ENCODE results near the gene EIF4A2. TPM values are rescaled to one million over a fixed set of nuclear protein-coding genes. Genes with fewer than 3 reads are reported as not detected.

EIF4A2 gene
- total and polyA plus RNA-seq, 9 of the 15 experiments (the other 6 are each of a cell fraction or from before 2014, with no cell fraction given) = 307 to 754 (median 435) TPM

- Histone ChIP-seq H3K79me2 (ENCODE audit: control insufficient read depth, insufficient read depth, low read length) (no peaks in the 10 kb centered on the region), H3K4me3 (no peak overlapping the region), H3K4me2 (ENCODE audit: insufficient read depth, low read length) (no peak overlapping the region), H3K9me3 (replicated peaks; ENCODE audit: control insufficient read depth, insufficient read depth, low read depth, low read length) (no peaks in the 10 kb centered on the region), H3K27ac (ENCODE audit: extremely low read depth, low read depth, low read length) (no peak overlapping the region), H3K36me3 (ENCODE audit: control insufficient read depth, insufficient read depth, low read length) (no peaks in the 10 kb centered on the region), H3K27me3 (ENCODE audit: control insufficient read depth in 2 of 2, insufficient read depth in 2 of 2, low read length in 2 of 2) (peaks cover 0 to 10% of the 10 kb centered on the region in 2 experiments; a peak in 2 of 5 replicates), H3K9ac (ENCODE audit: insufficient read depth in 1 of 2, low read depth in 2 of 2, low read length in 2 of 2) (no peak overlapping the region), H3K9me1 (ENCODE audit: control insufficient read depth, insufficient read depth, low read length) (no peaks in the 10 kb centered on the region), H3K4me1 (replicated peaks in 1 of 2; ENCODE audit: control insufficient read depth in 2 of 2, insufficient read depth in 2 of 2, low read length in 2 of 2) (peaks cover 0 to 13% of the 10 kb centered on the region in 2 experiments; a peak in 2 of 5 replicates), H2AFZ (ENCODE audit: low read depth, low read length) (no peak overlapping the region), H4K20me1 (replicated peaks; ENCODE audit: control insufficient read depth, insufficient read depth, low read length) (no peaks in the 10 kb centered on the region)
- no peak for TF ChIP-seq ILF3 (IDR thresholded peaks at IDR 0.05; ENCODE audit: borderline replicate concordance)
- TF ChIP-seq FOXA1 (IDR thresholded peaks at IDR 0.05; ENCODE audit: borderline replicate concordance) = no peak
- no peak for TF ChIP-seq DACH1 (IDR thresholded peaks at IDR 0.05; ENCODE audit: partially characterized antibody)
- TF ChIP-seq SAFB2 (IDR thresholded peaks at IDR 0.05; ENCODE audit: borderline replicate concordance, low read depth, low read length, severe bottlenecking) = no peak
- peak; percentile 30; the same call in 1 of the 2 replicates for TF ChIP-seq ZBTB33 (CRISPR knock-in tag; IDR thresholded peaks at IDR 0.05)
- TF ChIP-seq TCFL5 (CRISPR knock-in tag; conservative IDR thresholded peaks at IDR 0.05) = no peak
- TF ChIP-seq NFE2 (IDR thresholded peaks at IDR 0.05; ENCODE audit: low read depth) = no peak
- TF ChIP-seq MTF1 (CRISPR knock-in tag; IDR thresholded peaks at IDR 0.05; ENCODE audit: borderline replicate concordance) = no peak
- no peak for TF ChIP-seq YY1 (IDR thresholded peaks at IDR 0.05; ENCODE audit: borderline replicate concordance in 1 of 3, control insufficient read depth in 1 of 3, extremely low read depth in 1 of 3, insufficient read depth in 3 of 3, insufficient read length in 1 of 3, insufficient replicate concordance in 2 of 3, low read depth in 1 of 3, low read length in 2 of 3)
- TF ChIP-seq, protein P1, sequence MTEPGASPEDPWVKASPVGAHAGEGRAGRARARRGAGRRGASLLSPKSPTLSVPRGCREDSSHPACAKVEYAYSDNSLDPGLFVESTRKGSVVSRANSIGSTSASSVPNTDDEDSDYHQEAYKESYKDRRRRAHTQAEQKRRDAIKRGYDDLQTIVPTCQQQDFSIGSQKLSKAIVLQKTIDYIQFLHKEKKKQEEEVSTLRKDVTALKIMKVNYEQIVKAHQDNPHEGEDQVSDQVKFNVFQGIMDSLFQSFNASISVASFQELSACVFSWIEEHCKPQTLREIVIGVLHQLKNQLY (CRISPR knock-in tag; conservative IDR thresholded peaks at IDR 0.05) = no peak
- no peak for TF ChIP-seq ZNF184 (CRISPR knock-in tag; IDR thresholded peaks at IDR 0.05)
- no peak for TF ChIP-seq ARNT (IDR thresholded peaks at IDR 0.05)
- no peak for TF ChIP-seq ZC3H4 (CRISPR knock-in tag; IDR thresholded peaks at IDR 0.05; ENCODE audit: borderline replicate concordance)
- TF ChIP-seq EGR1 (conservative IDR thresholded peaks at IDR 0.05) = no peak
- TF ChIP-seq CTCF (IDR thresholded peaks at IDR 0.05 in 2 of 3, conservative IDR thresholded peaks at IDR 0.05 in 1 of 3; ENCODE audit: insufficient read depth in 2 of 3, low read depth in 1 of 3, low read length in 3 of 3) = 0 out of 6 replicates have a peak, but pooled peaks of 1 of the 3 experiments have one; percentile 1
- ChIA-PET CTCF (ENCODE audit: low intra/inter-chr PET ratio) (no interaction called here), POLR2A (interaction anchor here (1.2 to 4.5 kb wide), 2 partner anchors 9 to 11 kb away, joined by 5 to 68 read pairs; partner anchors contain the start of gene EIF4A2)
- BruUV-seq (replicated peaks) = no TSS peak
- FAIRE-seq (no peak), ATAC-seq (no peak), DNase-seq (ENCODE audit: extremely low read depth in 1 of 4, low spot score in 3 of 4) (no peak)
- intact Hi-C loops (cut with micrococcal nuclease) = no loop called here
- WGBS (ENCODE audit: insufficient coverage, low coverage, missing lambda C conversion rate) = 37% methylated on average over 13 of the region's 26 CpGs
- in situ Hi-C loops (cut with MboI) = no loop called here
Observed at GRCh38 chr3:186772281-186772694, 11.1 kb upstream of the EIF4A2 start.

Measured in K562 (cell line).